HG03095 (cell line): ENCODE data around the gene LHFPL6.
A peak's percentile ranks its signal among the peaks of the same experiment; 100 is the strongest.

Source experiments
- ATAC-seq: cut with Tn5 transposase; IDR thresholded peaks from one replicate; pipeline ENCODE4 v1.9.1; 2021; ENCODE audit warnings: moderate library complexity; ENCODE audit not compliant: unreplicated experiment

LHFPL6 gene

DNA sequence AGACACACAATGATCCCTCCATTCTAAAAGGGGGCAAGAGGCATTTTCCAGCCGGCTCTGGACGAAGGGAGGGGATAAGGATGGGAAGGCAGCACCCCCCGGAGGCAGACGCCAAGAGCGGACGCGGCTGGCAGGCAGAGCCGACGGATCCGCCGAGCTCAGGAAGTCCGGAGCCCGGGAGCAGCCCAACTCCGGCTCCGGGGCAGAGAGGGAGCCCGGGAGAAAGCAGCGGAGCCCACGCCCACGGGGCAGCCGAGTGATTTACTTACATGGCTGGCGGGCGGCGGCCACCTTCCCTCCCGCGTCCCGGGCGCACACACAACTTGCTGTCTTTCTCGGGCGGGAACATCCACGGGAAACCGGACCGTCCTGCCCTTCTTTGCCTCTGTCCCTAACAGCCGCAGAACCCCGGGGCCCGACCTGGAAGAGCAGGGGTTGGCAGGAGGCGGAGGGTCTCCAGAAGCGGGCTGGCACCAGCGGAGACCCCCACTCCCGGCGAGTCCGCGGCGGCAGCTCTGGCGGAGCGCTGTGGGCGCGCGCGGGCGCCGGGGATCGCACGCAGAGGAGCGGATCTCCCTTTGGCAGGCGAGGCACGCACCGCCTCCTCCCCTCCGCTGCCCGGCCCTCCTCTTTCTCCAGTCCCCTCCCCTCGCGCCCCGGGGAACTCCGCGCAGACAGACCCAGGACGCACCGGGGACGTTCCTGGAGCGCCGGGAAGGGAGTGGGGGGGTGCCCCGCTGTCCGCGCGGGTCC lies at the start of gene LHFPL6:
TSS of gene LHFPL6 (minus strand) at position 580 of the 753 bp plus-strand sequence.
- ATAC-seq, result peak; percentile 93

- no peak for ATAC-seq
Measured at GRCh38 chr13:39646122-39646521, 43.1 kb upstream of the LHFPL6 start.

DNA sequence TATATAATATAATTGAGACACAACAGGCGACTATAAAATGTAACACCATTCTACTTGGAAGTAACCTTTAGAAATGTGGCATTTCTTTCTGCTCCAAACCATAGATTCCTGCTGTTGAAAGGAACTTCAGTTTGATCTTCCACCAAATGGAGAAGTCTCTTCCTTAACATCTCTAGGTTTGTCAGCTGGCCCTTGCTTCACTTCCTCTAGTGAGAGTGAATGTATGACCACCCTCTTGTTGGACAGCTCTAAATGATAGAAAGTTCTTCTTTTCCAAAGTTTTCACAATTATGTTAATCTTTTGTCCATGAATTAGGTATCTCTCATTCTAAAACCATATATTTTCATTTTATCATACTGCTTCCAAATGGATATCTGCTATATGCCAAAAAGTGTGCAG lies 38.7 kb upstream of the LHFPL6 start:
- no peak for ATAC-seq

DNA sequence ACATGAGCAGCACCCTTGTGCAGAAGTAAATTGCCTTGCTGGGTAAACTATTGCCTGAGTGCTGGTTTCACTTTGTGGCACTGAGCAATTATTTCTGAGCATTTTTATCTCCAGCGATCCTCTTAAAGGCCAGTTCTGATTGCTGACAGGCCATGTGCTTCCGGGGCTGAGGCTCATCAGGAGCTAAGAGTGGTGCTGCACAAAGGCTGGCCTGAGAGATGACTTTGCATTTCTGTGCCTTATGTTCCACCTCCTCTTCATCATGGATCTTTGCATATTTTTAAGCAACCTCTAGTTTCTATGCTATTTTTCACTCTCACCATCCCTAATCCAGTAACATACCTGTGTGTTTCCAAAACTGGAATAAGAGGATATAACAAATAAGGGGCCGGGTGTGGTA lies 34.9 kb upstream of the LHFPL6 start:
- ATAC-seq, result no peak

DNA sequence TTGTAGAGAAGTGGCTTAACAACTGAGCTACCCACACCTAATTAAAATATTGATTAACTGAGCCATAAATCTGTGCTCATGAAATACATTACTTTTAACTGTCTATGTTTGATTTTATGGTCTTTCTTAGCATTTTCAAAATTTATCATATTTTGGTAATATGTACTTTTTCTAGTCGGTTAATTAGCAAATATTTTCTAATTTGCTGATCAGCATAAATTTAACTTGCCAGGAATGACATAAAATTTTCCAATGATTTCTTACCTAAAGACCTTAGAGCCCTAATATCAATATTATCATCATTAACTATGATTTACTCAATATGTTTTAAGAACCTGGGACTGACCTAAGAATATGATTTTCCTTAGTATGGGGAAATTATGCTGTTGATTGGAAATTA lies 32.6 kb upstream of the LHFPL6 start:
- ATAC-seq, result no peak

DNA sequence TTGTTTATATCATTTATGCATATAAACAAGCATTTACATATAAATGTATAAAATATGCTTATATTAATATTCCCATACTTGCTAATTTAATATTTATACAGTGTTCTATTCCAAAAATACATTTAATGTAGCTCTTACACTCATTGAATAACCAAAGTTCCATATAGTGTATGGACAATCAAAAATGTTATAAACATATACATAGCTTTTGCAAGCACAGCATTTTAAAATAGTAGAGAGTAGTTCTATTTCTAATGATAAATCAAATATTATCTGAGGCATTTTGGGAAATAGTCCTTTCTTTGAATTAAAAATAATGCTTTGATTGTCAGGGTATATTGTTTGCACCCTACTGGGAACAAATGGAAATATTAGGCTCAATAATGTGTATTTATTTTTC lies 30.0 kb upstream of the LHFPL6 start:
- no peak for ATAC-seq

GRCh38 chr13:39631307-39631706 lies 28.3 kb upstream of the LHFPL6 start:
- ATAC-seq, result no peak

DNA sequence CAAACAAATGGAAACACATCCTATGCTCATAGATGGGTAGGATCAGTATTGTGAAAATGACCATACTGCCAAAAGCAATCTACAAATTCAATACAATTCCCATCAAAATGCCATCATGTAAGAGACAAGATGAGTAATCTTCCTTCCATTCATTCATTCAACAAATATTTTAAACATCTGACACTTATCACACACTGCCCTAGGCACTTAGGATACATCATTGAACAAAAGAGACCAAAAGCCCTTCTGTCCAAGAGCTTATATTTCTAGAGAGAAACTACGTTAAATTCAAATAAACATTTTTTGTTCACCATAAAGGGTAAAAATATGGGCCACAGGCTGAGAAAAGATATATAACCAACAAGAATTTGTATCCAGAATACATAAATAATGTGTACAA lies 20.5 kb upstream of the LHFPL6 start:
- ATAC-seq, result no peak

DNA sequence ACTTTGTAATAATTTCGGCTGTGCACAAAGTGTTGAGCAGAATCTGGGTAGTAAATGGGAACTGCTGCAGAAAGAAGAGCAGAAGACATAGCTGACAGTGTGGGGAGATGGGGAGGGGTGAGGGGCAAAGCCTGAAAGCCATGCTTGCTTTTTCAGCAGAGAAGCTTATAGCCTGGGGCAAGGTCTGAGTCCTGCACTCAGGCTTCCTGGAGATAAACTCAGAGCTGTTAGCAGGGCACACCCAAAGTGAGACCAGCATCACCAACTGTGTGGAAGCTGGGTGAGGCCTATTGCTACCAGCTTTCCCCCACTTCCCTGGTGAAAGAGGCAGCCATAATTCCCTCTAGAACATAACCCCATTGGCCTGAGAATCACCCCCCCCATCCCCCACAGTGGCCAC lies 15.6 kb upstream of the LHFPL6 start:
- ATAC-seq, result no peak

GRCh38 chr13:39616087-39616694 lies 13.2 kb upstream of the LHFPL6 start:
- ATAC-seq, result peak; percentile 63

- no peak for ATAC-seq
Measured at GRCh38 chr13:39612023-39612637, 9.1 kb upstream of the LHFPL6 start.

GRCh38 chr13:39607876-39608275 lies 4.9 kb upstream of the LHFPL6 start:
- ATAC-seq, result no peak

GRCh38 chr13:39605677-39606320 lies 2.8 kb upstream of the LHFPL6 start:
- ATAC-seq, result no peak

DNA sequence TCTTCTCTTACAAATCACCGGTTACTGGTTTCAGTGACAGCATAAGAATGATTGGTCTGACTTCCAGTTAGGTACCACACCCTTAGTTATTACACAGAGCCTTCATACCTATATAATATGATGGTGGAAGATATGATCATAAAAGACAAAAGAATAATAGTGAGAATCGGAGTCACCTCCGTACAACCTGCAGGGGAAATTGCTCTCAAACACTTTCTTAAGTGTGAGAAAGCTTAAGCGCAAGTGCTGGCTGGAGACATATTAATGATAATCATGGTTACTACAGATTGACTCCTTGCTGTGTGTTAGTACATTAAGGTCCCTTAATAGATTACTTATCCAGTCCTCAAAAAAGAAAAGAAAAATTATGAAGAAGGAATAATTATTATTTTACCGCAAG lies 1.8 kb upstream of the LHFPL6 start:
- no peak for ATAC-seq

DNA sequence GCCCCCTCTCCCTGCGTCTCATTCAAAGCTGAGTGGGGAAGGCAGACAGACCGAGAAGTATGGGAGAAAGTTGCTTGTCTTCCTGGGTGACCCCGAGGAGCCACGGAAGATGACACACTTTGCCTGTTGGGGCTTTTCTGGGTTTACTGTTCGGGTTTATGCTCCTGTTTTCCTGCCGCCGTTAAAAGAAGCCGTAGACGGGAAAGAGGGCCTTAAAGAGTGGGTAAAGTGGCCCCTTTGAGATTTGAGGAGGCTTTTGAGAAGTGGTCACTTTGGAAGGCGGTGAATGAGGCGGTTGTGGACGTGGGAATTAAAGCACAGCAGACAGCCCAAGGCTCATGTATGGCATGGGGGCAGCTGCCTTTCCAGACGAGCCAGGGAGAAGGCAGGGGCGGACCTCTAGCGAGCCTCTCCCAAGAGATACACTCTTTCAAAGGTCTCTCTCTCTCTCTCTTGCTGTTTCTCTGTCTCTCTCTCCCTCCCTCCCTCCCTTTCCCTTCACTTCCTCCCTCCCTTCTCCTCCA lies 493 bp upstream of the LHFPL6 start:
- ATAC-seq, result peak; percentile 27

DNA sequence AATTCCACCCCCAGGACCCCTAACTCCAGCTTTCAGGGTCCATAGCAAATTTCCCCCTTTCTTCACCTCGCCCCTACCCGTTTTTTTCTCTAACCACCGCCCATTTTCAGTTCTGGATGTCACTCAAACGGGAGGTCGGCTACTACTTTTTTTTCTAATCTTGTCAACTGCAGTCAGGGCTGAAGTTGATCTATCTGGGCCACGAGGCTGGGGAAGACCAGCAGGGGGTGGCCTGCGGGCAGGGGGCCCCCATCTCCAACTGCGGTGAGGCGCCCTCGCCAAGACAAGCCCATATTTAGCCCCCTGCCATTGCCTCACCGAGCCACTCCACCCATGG lies 748 bp downstream of the LHFPL6 start:
- ATAC-seq, result peak; percentile 19

- ATAC-seq, result no peak
Measured at GRCh38 chr13:39601636-39602035, 1.4 kb downstream of the LHFPL6 start.

DNA sequence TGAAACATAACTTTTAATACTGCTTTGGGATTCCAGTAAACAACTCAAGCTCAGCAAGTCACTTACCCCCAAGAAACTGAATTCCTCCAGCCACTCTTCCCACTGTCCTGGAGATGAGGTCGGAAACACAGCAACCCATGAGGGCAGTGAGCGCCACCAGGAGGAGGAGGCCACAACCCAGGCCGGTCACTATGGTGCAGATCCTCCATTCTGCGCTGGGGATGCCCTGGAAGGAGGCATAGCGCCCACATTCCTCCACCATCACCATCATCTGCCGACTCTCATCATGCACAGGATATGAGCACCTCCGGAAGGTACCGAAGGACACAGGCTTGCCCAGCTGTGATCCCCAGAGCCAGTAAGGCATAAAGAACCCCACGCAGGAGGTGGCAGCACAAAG lies 2.2 kb downstream of the LHFPL6 start:
- no peak for ATAC-seq

DNA sequence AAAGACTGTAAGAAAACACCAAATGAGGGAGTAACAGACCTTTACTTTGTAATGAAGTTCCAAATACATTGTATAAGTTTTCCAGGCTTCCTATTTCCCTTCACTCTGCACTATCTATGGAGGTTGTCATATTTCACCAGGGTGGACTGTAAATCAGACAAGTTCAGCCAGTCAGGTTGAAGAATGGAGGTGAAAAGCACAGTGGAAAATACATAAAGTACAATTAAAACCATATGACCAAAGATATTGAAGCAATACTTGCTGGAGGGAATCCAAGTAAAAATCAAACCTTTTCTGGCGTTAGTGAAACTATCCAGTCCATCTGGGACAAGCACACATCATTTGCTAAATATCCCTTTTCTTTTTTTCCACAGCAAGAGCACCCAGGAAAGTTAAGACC lies 3.2 kb downstream of the LHFPL6 start:
- no peak for ATAC-seq

- no peak for ATAC-seq
Measured at GRCh38 chr13:39599012-39599411, 4.0 kb downstream of the LHFPL6 start.

DNA sequence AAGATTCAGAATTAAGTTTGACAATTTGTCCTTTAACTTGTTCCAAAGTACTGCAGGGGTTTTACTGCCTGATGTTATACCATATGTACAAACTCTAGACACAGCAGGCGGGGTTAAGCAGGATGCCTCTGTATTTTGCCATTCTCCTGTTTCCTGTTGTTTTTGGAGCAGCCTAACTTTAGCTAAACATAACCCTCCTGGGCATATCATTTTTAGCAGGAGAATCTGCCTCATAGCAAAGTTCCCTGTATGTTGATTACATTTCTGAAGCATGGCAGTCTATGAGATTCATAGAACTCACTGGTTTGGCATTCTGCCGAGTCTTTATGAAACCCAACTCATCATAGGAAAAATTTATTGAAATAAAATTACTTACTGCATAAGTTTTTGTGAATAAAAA lies 5.2 kb downstream of the LHFPL6 start:
- no peak for ATAC-seq

- ATAC-seq, result no peak
Measured at GRCh38 chr13:39596685-39597084, 6.3 kb downstream of the LHFPL6 start.
